Endodermal cell (in vitro differentiated cells): ENCODE results near the gene METTL21A. TPM values are rescaled to one million over a fixed set of nuclear protein-coding genes. Genes with fewer than 3 reads are reported as not detected.

Experiments used
- DNase-seq: peaks from one replicate; pipeline ENCODE4 v3.0.0-alpha.2; 2017
- H3K27ac ChIP-seq: 2 replicates; pipeline ENCODE4 v1.5.1; 2013; ENCODE audit warnings: mild to moderate bottlenecking, low read depth, low read length, moderate library complexity
- H3K27me3 ChIP-seq: 2 replicates; pipeline ENCODE4 v1.6.1; 2013; ENCODE audit warnings: mild to moderate bottlenecking, low read length, moderate library complexity; ENCODE audit not compliant: insufficient read depth, control insufficient read depth, poor library complexity, severe bottlenecking
- H3K36me3 ChIP-seq: 2 replicates; pipeline ENCODE4 v1.7.0; 2013; ENCODE audit warnings: mild to moderate bottlenecking, low read length, moderate library complexity; ENCODE audit not compliant: control insufficient read depth, insufficient read depth
- H3K4me1 ChIP-seq: one replicate; pipeline ENCODE4 v1.7.0; 2013; ENCODE audit warnings: low read length; ENCODE audit not compliant: control insufficient read depth, insufficient read depth
- H3K4me3 ChIP-seq: 2 replicates; pipeline ENCODE4 v1.5.1; 2013; ENCODE audit warnings: mild to moderate bottlenecking, low read length, moderate library complexity
- H3K9ac ChIP-seq: 2 replicates; pipeline ENCODE4 v1.6.1; 2013; ENCODE audit warnings: mild to moderate bottlenecking, low read length, moderate library complexity; ENCODE audit not compliant: poor library complexity, severe bottlenecking; ENCODE audit errors: extremely low read depth
- H3K9me3 ChIP-seq: 2 replicates; pipeline ENCODE4 v1.6.1; 2013; ENCODE audit warnings: mild to moderate bottlenecking, low read length, moderate library complexity; ENCODE audit not compliant: control insufficient read depth
- H3K27ac Mint-ChIP-seq: 2 replicates; pipeline ENCODE4 v1.8.0; 2020; ENCODE audit warnings: mixed read lengths
- H3K27me3 Mint-ChIP-seq: 2 replicates; pipeline ENCODE4 v1.8.0; 2021; ENCODE audit warnings: mild to moderate bottlenecking, mixed read lengths; ENCODE audit not compliant: insufficient read depth
- H3K36me3 Mint-ChIP-seq: 2 replicates; pipeline ENCODE4 v1.8.0; 2020; ENCODE audit warnings: low read depth, mixed read lengths
- H3K4me1 Mint-ChIP-seq: 2 replicates; pipeline ENCODE4 v1.8.0; 2020; ENCODE audit warnings: mixed read lengths
- H3K4me3 Mint-ChIP-seq: 2 replicates; pipeline ENCODE4 v1.8.0; 2020; ENCODE audit warnings: mild to moderate bottlenecking, moderate library complexity, mixed read lengths
- H3K9me3 Mint-ChIP-seq: 2 replicates; pipeline ENCODE4 v1.8.0; 2020; ENCODE audit warnings: mild to moderate bottlenecking, mixed read lengths
- WGBS, 2 experiments: methylation state at CpG; one replicate each; pipeline versions ENCODE4 v1.1.5 to v1.1.7; 2013; ENCODE audit warnings: missing lambda C conversion rate in 2 of 2, mixed read lengths in 1 of 2; ENCODE audit not compliant: insufficient coverage in 1 of 2, insufficient read length in 1 of 2; 5-methylcytosine and 5-hydroxymethylcytosine counted together
- total RNA-seq, 2 donors: library from RNA; stranded (reverse); fragmentation: NEBNext Ultra II Directional in 1 of 2; extraction: Animal tissue kit (Norgen Biotek cat#: 25700) in 1 of 2; gene quantifications; 2 replicates in 1 of 2; 3 replicates in 1 of 2; pipeline ENCODE4 v1.2.1, GENCODE V29; 2021
- TF ChIP-seq, protein P1 (sequence below): fragments of 200-600 bp; sonication (generic); conservative IDR thresholded peaks from 2 replicates; pipeline ENCODE4 v1.5.0; 2021; ENCODE audit warnings: antibody characterized with exemption, mild to moderate bottlenecking

Gene METTL21A
- total RNA-seq, 2 donors from 2014 or later: 43.4 to 61.2 TPM

DNA sequence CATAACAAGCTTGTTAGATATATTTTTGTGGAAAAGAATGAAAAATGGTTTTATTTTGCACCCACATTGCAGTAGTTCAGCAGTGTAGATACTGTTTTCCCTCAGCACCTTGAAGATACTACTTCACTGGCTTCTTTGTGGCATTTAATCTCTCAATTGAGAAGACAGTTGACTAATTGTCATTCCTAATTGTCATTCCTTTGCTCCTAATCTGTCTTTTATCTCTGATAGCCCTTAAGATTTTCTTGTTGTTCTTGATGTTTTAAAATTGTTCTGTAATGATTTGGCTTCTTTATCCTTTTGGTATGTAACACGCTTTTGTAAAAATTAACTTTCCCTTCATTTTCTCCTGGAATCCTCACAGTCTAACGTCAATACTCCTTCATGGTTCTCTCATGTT, 48.2 kb upstream of the METTL21A start:
- no peak overlapping the region for H3K9ac ChIP-seq
- H3K4me1 Mint-ChIP-seq: peaks cover 13% of the 10 kb centered on the region
- H3K9me3 Mint-ChIP-seq: no peaks in the 10 kb centered on the region
- H3K9me3 ChIP-seq: no peaks in the 10 kb centered on the region
- H3K36me3 Mint-ChIP-seq: no peaks in the 10 kb centered on the region
- H3K4me1 ChIP-seq: peaks cover 6% of the 10 kb centered on the region
- H3K27me3 ChIP-seq: no peaks in the 10 kb centered on the region
- no peak overlapping the region for H3K4me3 ChIP-seq
- no peaks in the 10 kb centered on the region for H3K36me3 ChIP-seq
- H3K27ac ChIP-seq: no peak overlapping the region
- no peak for DNase-seq
- no peak overlapping the region for H3K4me3 Mint-ChIP-seq
- H3K27ac Mint-ChIP-seq: no peak overlapping the region
- H3K27me3 Mint-ChIP-seq: peaks cover 7% of the 10 kb centered on the region
- 61 to 72% methylated on average over 2 of the region's 2 CpGs for WGBS, 2 experiments
- TF ChIP-seq, protein P1, sequence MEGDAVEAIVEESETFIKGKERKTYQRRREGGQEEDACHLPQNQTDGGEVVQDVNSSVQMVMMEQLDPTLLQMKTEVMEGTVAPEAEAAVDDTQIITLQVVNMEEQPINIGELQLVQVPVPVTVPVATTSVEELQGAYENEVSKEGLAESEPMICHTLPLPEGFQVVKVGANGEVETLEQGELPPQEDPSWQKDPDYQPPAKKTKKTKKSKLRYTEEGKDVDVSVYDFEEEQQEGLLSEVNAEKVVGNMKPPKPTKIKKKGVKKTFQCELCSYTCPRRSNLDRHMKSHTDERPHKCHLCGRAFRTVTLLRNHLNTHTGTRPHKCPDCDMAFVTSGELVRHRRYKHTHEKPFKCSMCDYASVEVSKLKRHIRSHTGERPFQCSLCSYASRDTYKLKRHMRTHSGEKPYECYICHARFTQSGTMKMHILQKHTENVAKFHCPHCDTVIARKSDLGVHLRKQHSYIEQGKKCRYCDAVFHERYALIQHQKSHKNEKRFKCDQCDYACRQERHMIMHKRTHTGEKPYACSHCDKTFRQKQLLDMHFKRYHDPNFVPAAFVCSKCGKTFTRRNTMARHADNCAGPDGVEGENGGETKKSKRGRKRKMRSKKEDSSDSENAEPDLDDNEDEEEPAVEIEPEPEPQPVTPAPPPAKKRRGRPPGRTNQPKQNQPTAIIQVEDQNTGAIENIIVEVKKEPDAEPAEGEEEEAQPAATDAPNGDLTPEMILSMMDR: no peak

DNA sequence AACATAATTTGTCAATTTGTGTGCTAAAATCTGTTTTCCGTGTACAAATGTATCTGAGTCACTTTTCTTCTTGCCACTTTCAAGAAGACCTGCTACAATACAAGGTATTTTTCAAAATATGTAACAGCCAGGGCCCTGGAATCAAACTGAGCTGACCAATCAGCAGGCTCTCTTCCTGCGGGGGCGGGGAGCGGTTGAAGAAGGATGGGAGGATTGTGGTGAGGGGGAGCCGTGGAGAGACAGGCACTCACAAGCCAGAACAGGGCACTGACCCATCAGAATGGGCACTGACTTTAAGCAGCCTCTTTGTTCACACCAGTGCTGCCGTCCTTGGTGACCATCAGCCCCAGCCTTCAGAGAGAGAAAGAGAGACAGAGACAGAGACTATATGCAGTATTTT, 45.7 kb upstream of the METTL21A start:
- TF ChIP-seq, protein P1: no peak
- Histone ChIP-seq H3K27ac (no peak overlapping the region), H3K9ac (no peak overlapping the region), H3K36me3 (no peaks in the 10 kb centered on the region), H3K4me3 (no peak overlapping the region), H3K9me3 (no peaks in the 10 kb centered on the region), H3K27me3 (no peaks in the 10 kb centered on the region), H3K4me1 (peaks cover 4% of the 10 kb centered on the region)
- H3K9me3 Mint-ChIP-seq: no peaks in the 10 kb centered on the region
- no peak overlapping the region for H3K27ac Mint-ChIP-seq
- peaks cover 6% of the 10 kb centered on the region for H3K4me1 Mint-ChIP-seq
- peaks cover 7% of the 10 kb centered on the region for H3K27me3 Mint-ChIP-seq
- H3K36me3 Mint-ChIP-seq: no peaks in the 10 kb centered on the region
- 68 to 75% methylated on average over 5 to 6 of the region's 6 CpGs for WGBS, 2 experiments
- DNase-seq: peak; percentile 76
- no peak overlapping the region for H3K4me3 Mint-ChIP-seq

DNA sequence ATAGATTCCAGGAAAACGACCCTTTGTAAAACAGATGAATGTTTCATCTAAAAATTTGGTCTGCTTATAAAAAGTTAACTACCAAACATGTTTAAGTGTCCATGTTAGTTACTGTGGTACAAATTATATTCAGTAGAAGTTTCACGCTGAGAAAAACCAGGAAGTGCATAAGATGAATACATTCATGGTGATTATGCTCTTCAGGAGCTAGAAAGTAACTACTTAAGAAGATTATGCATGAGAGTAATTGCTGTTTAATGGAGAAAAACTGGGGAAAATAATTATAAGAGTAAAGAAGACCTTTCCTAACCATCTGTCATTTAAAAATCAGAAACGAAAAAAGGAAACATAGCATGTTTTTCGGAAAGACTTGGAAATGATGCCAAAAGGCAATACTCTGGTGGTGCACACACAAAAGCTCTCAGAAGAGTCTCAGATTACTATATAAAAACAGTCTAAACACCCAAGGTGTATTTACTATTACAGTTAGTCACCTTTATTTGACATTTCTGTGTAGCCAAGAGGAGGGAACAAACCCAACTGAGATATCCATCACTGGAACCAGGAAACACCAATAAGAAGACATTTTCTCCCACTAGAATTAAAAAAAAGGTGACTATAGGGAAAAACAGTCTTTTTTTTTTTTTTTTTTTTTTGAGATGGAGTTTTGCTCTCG, 38.8 kb upstream of the METTL21A start:
- Histone ChIP-seq H3K27ac (no peak overlapping the region), H3K9ac (no peak overlapping the region), H3K9me3 (no peaks in the 10 kb centered on the region), H3K36me3 (no peaks in the 10 kb centered on the region), H3K4me1 (no peaks in the 10 kb centered on the region), H3K4me3 (no peak overlapping the region), H3K27me3 (no peaks in the 10 kb centered on the region)
- H3K27me3 Mint-ChIP-seq: peaks cover 8% of the 10 kb centered on the region
- H3K4me3 Mint-ChIP-seq: no peak overlapping the region
- H3K36me3 Mint-ChIP-seq: no peaks in the 10 kb centered on the region
- DNase-seq: no peak
- H3K4me1 Mint-ChIP-seq: peaks cover 10% of the 10 kb centered on the region
- H3K9me3 Mint-ChIP-seq: no peaks in the 10 kb centered on the region
- WGBS, 2 experiments: 92 to 96% methylated on average over 4 to 5 of the region's 5 CpGs
- TF ChIP-seq, protein P1: no peak
- no peak overlapping the region for H3K27ac Mint-ChIP-seq
